SK-N-MC (cell line): ENCODE results near the gene SIL1.

Experiments used
- DNase-seq: peaks from one replicate; pipeline ENCODE4 v3.0.0-alpha.2; 2011; ENCODE audit warnings: low read depth, low spot score
- H3K27ac ChIP-seq: fragments of 200-600 bp; sonication (generic); 2 replicates; pipeline ENCODE4 v1.5.1; 2016; ENCODE audit warnings: mixed run types
- H3K36me3 ChIP-seq: fragments of 200-600 bp; sonication (generic); 2 replicates; pipeline ENCODE4 v1.6.1; 2017; ENCODE audit warnings: antibody characterized with exemption, low read length, mixed read lengths; ENCODE audit not compliant: insufficient read depth
- H3K4me3 ChIP-seq: fragments of 200-600 bp; sonication (generic); 2 replicates; pipeline ENCODE4 v1.5.1; 2016
- H3K9ac ChIP-seq: fragments of 200-600 bp; sonication (generic); 2 replicates; pipeline ENCODE4 v1.8.0; 2017; ENCODE audit warnings: mixed run types, mixed read lengths; ENCODE audit not compliant: insufficient read length
- H3K9me3 ChIP-seq: fragments of 200-600 bp; sonication (generic); 2 replicates; pipeline ENCODE4 v1.6.1; 2017; ENCODE audit warnings: low read depth, mild to moderate bottlenecking, antibody characterized with exemption, low read length, moderate library complexity, mixed read lengths
- EZH2 ChIP-seq: fragments of 200-600 bp; sonication (generic); IDR thresholded peaks from one replicate; pipeline ENCODE4 v1.6.1; 2017; ENCODE audit warnings: antibody characterized with exemption
- FOXP2 ChIP-seq: optimal IDR thresholded peaks from 2 replicates; pipeline ENCODE3; 2011; ENCODE audit warnings: mild to moderate bottlenecking, moderate library complexity; ENCODE audit not compliant: insufficient read depth; ENCODE audit errors: extremely low read length, control extremely low read depth
- POLR2AphosphoS5 ChIP-seq: IDR thresholded peaks from 2 replicates; pipeline ENCODE4 v1.6.1; 2012; ENCODE audit warnings: mild to moderate bottlenecking, low read depth, low read length, borderline replicate concordance

The SIL1 gene

GRCh38 chr5:139197710-139198669 is at the start of gene SIL1:
Gene SIL1 (minus strand): TSS chr5:139198368. CDS start chr5:139127843, 70,525 bp downstream.
- Histone ChIP-seq H3K36me3 (no peaks in the 10 kb centered on the region), H3K4me3 (peak within 1 kb of the TSS; percentile 83), H3K9me3 (no peaks in the 10 kb centered on the region), H3K9ac (peak within 1 kb of the TSS; percentile 92), H3K27ac (peak within 1 kb of the TSS; percentile 86)
- peak; percentile 91 for TF ChIP-seq POLR2AphosphoS5
- TF ChIP-seq EZH2, result no peak
- DNase-seq, result no peak

GRCh38 chr5:139246394-139246793 is 48.2 kb upstream of the SIL1 start:
- no peaks in the 10 kb centered on the region for H3K36me3 ChIP-seq
- no peak for TF ChIP-seq EZH2
- TF ChIP-seq FOXP2, result no peak
- TF ChIP-seq POLR2AphosphoS5, result no peak
- H3K9me3 ChIP-seq, result no peaks in the 10 kb centered on the region
- H3K9ac ChIP-seq, result no peak overlapping the region
- H3K4me3 ChIP-seq, result no peak overlapping the region
- no peak for DNase-seq
- H3K27ac ChIP-seq, result no peak overlapping the region

- H3K4me3 ChIP-seq, result no peak overlapping the region
- no peaks in the 10 kb centered on the region for H3K9me3 ChIP-seq
- H3K9ac ChIP-seq, result no peak overlapping the region
- H3K27ac ChIP-seq, result no peak overlapping the region
- TF ChIP-seq POLR2AphosphoS5 (no peak), FOXP2 (no peak), EZH2 (no peak)
- no peaks in the 10 kb centered on the region for H3K36me3 ChIP-seq
- no peak for DNase-seq
Measured at GRCh38 chr5:139245637-139246339, 47.6 kb upstream of the SIL1 start.

GRCh38 chr5:139243425-139243970 is 45.3 kb upstream of the SIL1 start:
- Histone ChIP-seq H3K9me3 (no peaks in the 10 kb centered on the region), H3K36me3 (no peaks in the 10 kb centered on the region), H3K9ac (no peak overlapping the region), H3K27ac (no peak overlapping the region), H3K4me3 (no peak overlapping the region)
- TF ChIP-seq POLR2AphosphoS5 (no peak), EZH2 (no peak)
- DNase-seq, result no peak

- no peak overlapping the region for H3K4me3 ChIP-seq
- no peak for DNase-seq
- H3K36me3 ChIP-seq, result no peaks in the 10 kb centered on the region
- H3K9ac ChIP-seq, result no peak overlapping the region
- no peak overlapping the region for H3K27ac ChIP-seq
- H3K9me3 ChIP-seq, result no peaks in the 10 kb centered on the region
- no peak for TF ChIP-seq POLR2AphosphoS5
- TF ChIP-seq FOXP2, result no peak
- TF ChIP-seq EZH2, result no peak
Measured at GRCh38 chr5:139241139-139241538, 43.0 kb upstream of the SIL1 start.

GRCh38 chr5:139236479-139236878 is 38.3 kb upstream of the SIL1 start:
- Histone ChIP-seq H3K4me3 (no peak overlapping the region), H3K36me3 (no peaks in the 10 kb centered on the region), H3K9me3 (no peaks in the 10 kb centered on the region), H3K27ac (no peak overlapping the region), H3K9ac (no peak overlapping the region)
- DNase-seq, result no peak
- no peak for TF ChIP-seq POLR2AphosphoS5
- TF ChIP-seq EZH2, result no peak
- TF ChIP-seq FOXP2, result no peak

- TF ChIP-seq FOXP2, result no peak
- no peak for TF ChIP-seq EZH2
- no peak for TF ChIP-seq POLR2AphosphoS5
- Histone ChIP-seq H3K27ac (peak overlapping the region; percentile 83), H3K9ac (no peak overlapping the region), H3K4me3 (peak overlapping the region; percentile 58), H3K36me3 (no peaks in the 10 kb centered on the region), H3K9me3 (no peaks in the 10 kb centered on the region)
- peak; percentile 53 for DNase-seq
Measured at GRCh38 chr5:139232147-139232724, 34.1 kb upstream of the SIL1 start.

GRCh38 chr5:139228201-139228803 is 30.1 kb upstream of the SIL1 start:
- H3K9ac ChIP-seq, result no peak overlapping the region

More at GRCh38 chr5:139228201-139228803, 30.1 kb upstream of the SIL1 start:
- DNase-seq, result no peak
- Histone ChIP-seq H3K27ac (peak overlapping the region; percentile 61; the same call in 1 of the 2 replicates), H3K9me3 (no peaks in the 10 kb centered on the region), H3K4me3 (no peak overlapping the region), H3K36me3 (no peaks in the 10 kb centered on the region)
- TF ChIP-seq POLR2AphosphoS5 (no peak), EZH2 (no peak), FOXP2 (no peak)
